Measurements from ENCODE around the gene CAMKK1.

DNA sequence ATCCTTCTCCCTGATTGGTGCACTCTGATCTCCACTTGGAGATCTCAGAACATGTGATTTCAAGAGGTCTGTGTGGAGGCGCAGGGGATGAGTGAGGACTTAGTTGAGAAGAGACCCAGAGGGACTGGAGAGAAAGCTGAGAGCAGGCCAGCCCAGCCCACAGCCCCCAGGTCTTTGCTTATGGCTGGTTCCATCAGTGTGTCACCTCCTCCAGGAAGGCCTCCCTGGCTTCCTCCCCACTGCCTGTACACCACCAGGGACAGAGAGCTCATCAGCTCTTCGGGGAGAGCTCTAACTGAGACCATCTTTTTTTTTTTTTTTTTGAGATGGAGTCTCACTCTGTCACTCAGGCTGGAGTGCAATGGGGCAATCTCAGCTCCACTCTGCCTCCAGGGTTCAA lies 20.0 kb upstream of the CAMKK1 start:
- no peak for TF ChIP-seq EZH2 (IDR thresholded peaks at IDR 0.05; ENCODE audit: borderline replicate concordance, low read length)
- TF ChIP-seq, protein P1, sequence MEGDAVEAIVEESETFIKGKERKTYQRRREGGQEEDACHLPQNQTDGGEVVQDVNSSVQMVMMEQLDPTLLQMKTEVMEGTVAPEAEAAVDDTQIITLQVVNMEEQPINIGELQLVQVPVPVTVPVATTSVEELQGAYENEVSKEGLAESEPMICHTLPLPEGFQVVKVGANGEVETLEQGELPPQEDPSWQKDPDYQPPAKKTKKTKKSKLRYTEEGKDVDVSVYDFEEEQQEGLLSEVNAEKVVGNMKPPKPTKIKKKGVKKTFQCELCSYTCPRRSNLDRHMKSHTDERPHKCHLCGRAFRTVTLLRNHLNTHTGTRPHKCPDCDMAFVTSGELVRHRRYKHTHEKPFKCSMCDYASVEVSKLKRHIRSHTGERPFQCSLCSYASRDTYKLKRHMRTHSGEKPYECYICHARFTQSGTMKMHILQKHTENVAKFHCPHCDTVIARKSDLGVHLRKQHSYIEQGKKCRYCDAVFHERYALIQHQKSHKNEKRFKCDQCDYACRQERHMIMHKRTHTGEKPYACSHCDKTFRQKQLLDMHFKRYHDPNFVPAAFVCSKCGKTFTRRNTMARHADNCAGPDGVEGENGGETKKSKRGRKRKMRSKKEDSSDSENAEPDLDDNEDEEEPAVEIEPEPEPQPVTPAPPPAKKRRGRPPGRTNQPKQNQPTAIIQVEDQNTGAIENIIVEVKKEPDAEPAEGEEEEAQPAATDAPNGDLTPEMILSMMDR (conservative IDR thresholded peaks at IDR 0.05 in 1 of 2, IDR thresholded peaks at IDR 0.05 in 1 of 2; ENCODE audit: extremely low read depth in 1 of 2, insufficient read depth in 1 of 2, low read depth in 1 of 2, low read length in 2 of 2): no peak
